HS-5 (cell line): ENCODE results near the gene GLB1L2.

ENCODE experiments used
- DNase-seq: peaks from one replicate; pipeline ENCODE4 v3.0.0-alpha.2; 2012; ENCODE audit warnings: low read depth

Gene GLB1L2

GRCh38 chr11:134387501-134387900 is 55.7 kb downstream of the GLB1L2 start:
- no peak for DNase-seq

GRCh38 chr11:134388590-134388989 is 56.8 kb downstream of the GLB1L2 start:
- no peak for DNase-seq

GRCh38 chr11:134389464-134390180 is 57.8 kb downstream of the GLB1L2 start:
- DNase-seq, result no peak

- no peak for DNase-seq
These were observed 59.1 kb downstream of the GLB1L2 start for GRCh38 chr11:134390706-134391569.

GRCh38 chr11:134391656-134392055 is 59.9 kb downstream of the GLB1L2 start:
- DNase-seq, result no peak

- DNase-seq, result no peak
These were observed 61.3 kb downstream of the GLB1L2 start for GRCh38 chr11:134392953-134393615.

GRCh38 chr11:134393638-134394037 is 61.9 kb downstream of the GLB1L2 start:
- no peak for DNase-seq

GRCh38 chr11:134394311-134394710 is 62.5 kb downstream of the GLB1L2 start:
- DNase-seq, result no peak

GRCh38 chr11:134395002-134395401 is 63.2 kb downstream of the GLB1L2 start:
- no peak for DNase-seq

GRCh38 chr11:134397304-134398078 is 65.7 kb downstream of the GLB1L2 start:
- no peak for DNase-seq

- DNase-seq, result no peak
These were observed 66.3 kb downstream of the GLB1L2 start for GRCh38 chr11:134398079-134398444.

- no peak for DNase-seq
These were observed 67.0 kb downstream of the GLB1L2 start for GRCh38 chr11:134398644-134399292.

GRCh38 chr11:134399293-134399654 is 67.5 kb downstream of the GLB1L2 start:
- no peak for DNase-seq

- DNase-seq, result no peak
These were observed 68.2 kb downstream of the GLB1L2 start for GRCh38 chr11:134399996-134400395.

GRCh38 chr11:134401825-134402809 is 70.3 kb downstream of the GLB1L2 start:
- no peak for DNase-seq

- no peak for DNase-seq
These were observed 71.1 kb downstream of the GLB1L2 start for GRCh38 chr11:134402910-134403309.

- DNase-seq, result no peak
These were observed 73.0 kb downstream of the GLB1L2 start for GRCh38 chr11:134404575-134405341.

GRCh38 chr11:134405436-134405835 is 73.6 kb downstream of the GLB1L2 start:
- DNase-seq, result no peak

- no peak for DNase-seq
These were observed 74.1 kb downstream of the GLB1L2 start for GRCh38 chr11:134405841-134406240.
